ENCODE data around the gene LGR5. TPM values are rescaled to one million over a fixed set of nuclear protein-coding genes. Genes with fewer than 3 reads are reported as not detected.

LGR5 gene
- total and polyA plus RNA-seq, 2 of the 8 experiments (the other 6 are each of a cell fraction or from before 2014, with no cell fraction given): 0.08 to 0.19 TPM

- TF ChIP-seq CHD7 (IDR thresholded peaks at IDR 0.05; ENCODE audit: insufficient replicate concordance, low read length) (no peak), PHF8 (conservative IDR thresholded peaks at IDR 0.05; ENCODE audit: low read depth, low read length) (no peak), RNF2 (IDR thresholded peaks at IDR 0.05; ENCODE audit: borderline replicate concordance, low read depth, low read length, missing control alignments, poor library complexity, severe bottlenecking) (no peak), USF2 (IDR thresholded peaks at IDR 0.05; ENCODE audit: low read length) (no peak), BCL11A (IDR thresholded peaks at IDR 0.05; ENCODE audit: low read depth in 2 of 2, low read length in 2 of 2) (no peak), RBBP5 (IDR thresholded peaks at IDR 0.05; ENCODE audit: borderline replicate concordance, low read depth, low read length) (no peak), GTF2F1 (IDR thresholded peaks at IDR 0.05; ENCODE audit: borderline replicate concordance, low read depth, low read length) (no peak), KDM5A (IDR thresholded peaks at IDR 0.05; ENCODE audit: low read length) (no peak), CEBPB (IDR thresholded peaks at IDR 0.05; ENCODE audit: low read depth, low read length) (no peak)
These were observed 22.3 kb downstream of the LGR5 start (continued) for GRCh38 chr12:71461787-71462328.
